Measurements from ENCODE around the gene CX3CL1. TPM values are rescaled to one million over a fixed set of nuclear protein-coding genes. Genes with fewer than 3 reads are reported as not detected.

The CX3CL1 gene
- total RNA-seq, 1 donor from 2014 or later = 2.5 TPM

DNA sequence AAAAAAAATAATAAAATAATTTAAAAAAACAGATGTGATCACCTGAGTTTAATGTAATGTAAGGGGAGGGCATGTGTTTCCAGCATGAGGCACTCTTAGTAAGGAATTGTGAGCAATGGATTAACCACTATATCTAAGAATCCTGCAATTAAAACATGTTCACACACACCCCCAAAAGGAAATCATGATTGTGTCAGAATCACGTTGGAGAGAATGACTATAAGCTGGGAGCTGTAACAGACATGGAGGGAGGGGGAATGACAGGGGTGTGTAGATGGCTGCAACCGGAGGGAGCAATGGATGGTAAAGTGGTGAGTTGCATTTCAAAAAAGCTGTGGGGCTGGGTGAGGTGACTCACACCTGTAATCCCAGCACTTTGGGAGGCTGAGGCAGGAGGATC lies 27.3 kb upstream of the CX3CL1 start:
- DNase-seq (ENCODE audit: low spot score in 2 of 2, unreplicated experiment in 2 of 2) = no peak
- H3K9me3 Mint-ChIP-seq = peaks cover 7% of the 10 kb centered on the region
- H3K27me3 Mint-ChIP-seq (ENCODE audit: low read depth) = peaks cover 31% of the 10 kb centered on the region
- H3K36me3 Mint-ChIP-seq = no peaks in the 10 kb centered on the region
- no peak overlapping the region for H3K27ac Mint-ChIP-seq
- no peak overlapping the region for H3K4me3 Mint-ChIP-seq
- TF ChIP-seq, protein P1, sequence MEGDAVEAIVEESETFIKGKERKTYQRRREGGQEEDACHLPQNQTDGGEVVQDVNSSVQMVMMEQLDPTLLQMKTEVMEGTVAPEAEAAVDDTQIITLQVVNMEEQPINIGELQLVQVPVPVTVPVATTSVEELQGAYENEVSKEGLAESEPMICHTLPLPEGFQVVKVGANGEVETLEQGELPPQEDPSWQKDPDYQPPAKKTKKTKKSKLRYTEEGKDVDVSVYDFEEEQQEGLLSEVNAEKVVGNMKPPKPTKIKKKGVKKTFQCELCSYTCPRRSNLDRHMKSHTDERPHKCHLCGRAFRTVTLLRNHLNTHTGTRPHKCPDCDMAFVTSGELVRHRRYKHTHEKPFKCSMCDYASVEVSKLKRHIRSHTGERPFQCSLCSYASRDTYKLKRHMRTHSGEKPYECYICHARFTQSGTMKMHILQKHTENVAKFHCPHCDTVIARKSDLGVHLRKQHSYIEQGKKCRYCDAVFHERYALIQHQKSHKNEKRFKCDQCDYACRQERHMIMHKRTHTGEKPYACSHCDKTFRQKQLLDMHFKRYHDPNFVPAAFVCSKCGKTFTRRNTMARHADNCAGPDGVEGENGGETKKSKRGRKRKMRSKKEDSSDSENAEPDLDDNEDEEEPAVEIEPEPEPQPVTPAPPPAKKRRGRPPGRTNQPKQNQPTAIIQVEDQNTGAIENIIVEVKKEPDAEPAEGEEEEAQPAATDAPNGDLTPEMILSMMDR (IDR thresholded peaks at IDR 0.05; ENCODE audit: unreplicated experiment) = no peak
- no peaks in the 10 kb centered on the region for H3K4me1 Mint-ChIP-seq

DNA sequence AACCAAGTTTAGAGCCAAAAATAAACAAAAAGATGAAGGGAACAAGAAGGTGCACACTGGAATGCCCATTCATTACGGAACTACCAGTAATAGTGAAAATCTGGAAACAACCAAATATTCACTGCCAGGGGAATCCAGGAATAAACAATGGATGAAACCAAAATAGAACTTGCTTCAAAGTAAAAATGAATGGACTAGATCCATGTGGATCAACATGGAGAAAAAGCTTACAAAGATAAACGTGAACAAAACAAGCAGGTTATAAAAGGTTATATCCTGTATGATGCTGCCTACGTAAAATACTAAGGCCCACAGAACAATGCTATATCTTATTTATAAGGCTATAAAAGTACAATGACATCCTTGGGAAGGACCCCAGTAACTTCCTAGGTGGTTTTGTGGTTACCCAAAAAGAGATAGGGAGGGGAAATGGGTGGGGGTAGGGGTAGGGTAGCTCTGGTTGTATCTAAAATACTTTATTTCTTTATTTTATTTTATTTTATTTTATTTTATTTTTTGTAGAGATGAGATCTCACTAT lies 26.6 kb upstream of the CX3CL1 start:
- Mint-ChIP-seq H3K27ac (no peak overlapping the region), H3K4me1 (no peaks in the 10 kb centered on the region), H3K9me3 (peaks cover 7% of the 10 kb centered on the region), H3K36me3 (no peaks in the 10 kb centered on the region), H3K27me3 (ENCODE audit: low read depth) (peaks cover 36% of the 10 kb centered on the region), H3K4me3 (no peak overlapping the region)
- DNase-seq (ENCODE audit: low spot score in 2 of 2, unreplicated experiment in 2 of 2) = no peak
- TF ChIP-seq, protein P1 (IDR thresholded peaks at IDR 0.05; ENCODE audit: unreplicated experiment) = no peak

DNA sequence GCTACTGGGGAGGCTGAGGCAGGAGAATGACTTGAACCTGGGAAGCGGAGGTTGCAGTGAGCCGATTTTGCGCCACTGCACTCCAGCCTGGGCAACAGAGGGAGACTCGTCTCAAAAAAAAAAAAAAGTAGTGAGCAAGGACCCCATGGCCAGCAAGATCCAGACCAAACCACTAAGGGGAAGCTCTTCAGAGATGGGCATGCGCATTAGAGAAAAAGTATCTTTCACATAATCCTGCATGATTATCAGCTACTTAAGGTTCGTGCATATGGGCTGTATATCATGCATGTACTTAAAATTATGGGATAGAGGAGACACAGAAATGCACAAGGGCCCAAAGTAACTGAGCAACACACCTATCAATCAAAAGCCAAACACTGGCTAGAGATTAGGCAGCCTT lies 24.4 kb upstream of the CX3CL1 start:
- Mint-ChIP-seq H3K9me3 (peaks cover 7% of the 10 kb centered on the region), H3K36me3 (no peaks in the 10 kb centered on the region), H3K4me1 (no peaks in the 10 kb centered on the region), H3K27ac (no peak overlapping the region), H3K4me3 (no peak overlapping the region), H3K27me3 (ENCODE audit: low read depth) (peaks cover 38% of the 10 kb centered on the region)
- no peak for DNase-seq (ENCODE audit: low spot score in 2 of 2, unreplicated experiment in 2 of 2)
- TF ChIP-seq, protein P1 (IDR thresholded peaks at IDR 0.05; ENCODE audit: unreplicated experiment) = no peak

DNA sequence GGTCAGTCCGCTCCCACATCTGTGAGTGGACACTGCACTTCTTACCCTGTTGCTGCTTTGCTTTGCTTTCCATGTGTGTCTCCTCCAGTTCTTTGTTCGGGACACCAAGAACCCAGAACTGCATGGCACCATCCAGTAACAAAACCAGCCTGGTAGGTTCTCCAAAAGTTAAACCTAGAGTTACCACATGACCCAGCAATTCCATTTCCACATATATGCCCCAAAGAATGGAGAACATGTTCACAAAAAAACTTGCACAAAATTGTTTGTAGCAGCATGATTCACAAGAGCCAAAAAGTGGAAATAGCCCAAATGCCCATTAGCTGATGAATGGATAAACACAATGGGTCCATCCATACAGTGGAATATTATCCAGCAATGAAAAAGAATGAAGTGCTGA lies 24.0 kb upstream of the CX3CL1 start:
- TF ChIP-seq, protein P1 (IDR thresholded peaks at IDR 0.05; ENCODE audit: unreplicated experiment) = no peak
- Mint-ChIP-seq H3K4me1 (no peaks in the 10 kb centered on the region), H3K27ac (no peak overlapping the region), H3K9me3 (peaks cover 7% of the 10 kb centered on the region), H3K36me3 (no peaks in the 10 kb centered on the region), H3K27me3 (ENCODE audit: low read depth) (peaks cover 38% of the 10 kb centered on the region), H3K4me3 (no peak overlapping the region)
- DNase-seq (ENCODE audit: low spot score in 2 of 2, unreplicated experiment in 2 of 2) = no peak

DNA sequence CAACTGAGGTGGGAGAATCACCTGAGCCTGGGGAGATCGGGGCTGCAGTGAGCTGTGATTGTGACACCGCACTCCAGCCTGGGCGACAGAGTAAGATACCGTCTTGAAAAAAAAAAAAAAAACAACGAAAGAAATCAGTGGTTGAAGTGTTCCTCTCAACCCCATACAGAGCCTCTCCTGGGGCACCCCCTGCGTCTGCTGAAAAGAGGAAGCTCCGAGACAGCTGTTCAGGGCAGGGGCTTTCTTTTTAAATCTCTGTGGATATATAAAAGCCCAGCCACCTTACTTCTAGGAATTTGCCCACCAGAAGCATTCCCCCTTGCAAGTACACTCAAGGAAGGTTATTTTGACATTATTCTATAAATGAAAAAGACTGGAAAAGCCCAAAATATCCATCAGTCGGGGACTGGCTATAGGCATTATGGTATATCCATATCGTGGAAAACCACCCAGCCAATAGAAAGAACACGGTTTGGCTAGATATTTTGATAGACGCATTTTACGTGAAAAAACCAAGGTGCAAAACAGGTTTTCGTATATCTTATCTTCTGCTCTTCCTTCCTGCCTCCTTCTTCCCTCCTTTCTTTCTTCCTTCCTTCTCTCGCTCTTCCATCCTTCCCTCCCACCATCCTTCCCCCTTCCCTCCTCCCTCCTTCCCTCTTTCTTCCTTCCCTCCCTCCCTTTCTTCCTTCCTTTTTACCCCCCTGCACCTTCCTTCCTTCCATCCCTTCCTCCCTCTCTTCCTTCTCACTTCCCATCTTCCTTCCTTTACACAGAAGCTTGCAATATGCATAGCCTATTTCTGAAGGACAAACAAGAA lies 22.9 kb upstream of the CX3CL1 start:
- TF ChIP-seq, protein P1 (IDR thresholded peaks at IDR 0.05; ENCODE audit: unreplicated experiment) = no peak
- no peaks in the 10 kb centered on the region for H3K4me1 Mint-ChIP-seq
- H3K27ac Mint-ChIP-seq = no peak overlapping the region
- DNase-seq (ENCODE audit: low spot score in 2 of 2, unreplicated experiment in 2 of 2) = no peak
- H3K36me3 Mint-ChIP-seq = no peaks in the 10 kb centered on the region
- H3K9me3 Mint-ChIP-seq = peaks cover 7% of the 10 kb centered on the region
- H3K4me3 Mint-ChIP-seq = no peak overlapping the region
- peaks cover 38% of the 10 kb centered on the region for H3K27me3 Mint-ChIP-seq (ENCODE audit: low read depth)

Data from mesothelial cell of epicardium (in vitro differentiated cells).